K562 (cell line): ENCODE data around the gene FLII.

Source experiments
- POLR2AphosphoS5 ChIP-seq: IDR thresholded peaks from 2 replicates; pipeline ENCODE4 v1.6.1; 2011; ENCODE audit warnings: mild to moderate bottlenecking, low read depth, low read length, moderate library complexity; ENCODE audit not compliant: control insufficient read depth, insufficient read depth
- TF ChIP-seq, protein P1 (sequence below), 3 experiments: IDR thresholded peaks in 2 of 3; conservative IDR thresholded peaks in 1 of 3; 2 replicates each; pipeline ENCODE4 v1.5.1; 2011 to 2012; ENCODE audit warnings: low read length in 3 of 3, mild to moderate bottlenecking in 3 of 3, control low read depth in 2 of 3, improper control_type of control experiment in 1 of 3, inconsistent platforms in 1 of 3, low read depth in 1 of 3, mixed read lengths in 1 of 3, moderate library complexity in 1 of 3; ENCODE audit not compliant: insufficient read depth in 2 of 3

GRCh38 chr17:18241229-18241871 is 17.2 kb downstream of the FLII start:
- TF ChIP-seq, protein P1, sequence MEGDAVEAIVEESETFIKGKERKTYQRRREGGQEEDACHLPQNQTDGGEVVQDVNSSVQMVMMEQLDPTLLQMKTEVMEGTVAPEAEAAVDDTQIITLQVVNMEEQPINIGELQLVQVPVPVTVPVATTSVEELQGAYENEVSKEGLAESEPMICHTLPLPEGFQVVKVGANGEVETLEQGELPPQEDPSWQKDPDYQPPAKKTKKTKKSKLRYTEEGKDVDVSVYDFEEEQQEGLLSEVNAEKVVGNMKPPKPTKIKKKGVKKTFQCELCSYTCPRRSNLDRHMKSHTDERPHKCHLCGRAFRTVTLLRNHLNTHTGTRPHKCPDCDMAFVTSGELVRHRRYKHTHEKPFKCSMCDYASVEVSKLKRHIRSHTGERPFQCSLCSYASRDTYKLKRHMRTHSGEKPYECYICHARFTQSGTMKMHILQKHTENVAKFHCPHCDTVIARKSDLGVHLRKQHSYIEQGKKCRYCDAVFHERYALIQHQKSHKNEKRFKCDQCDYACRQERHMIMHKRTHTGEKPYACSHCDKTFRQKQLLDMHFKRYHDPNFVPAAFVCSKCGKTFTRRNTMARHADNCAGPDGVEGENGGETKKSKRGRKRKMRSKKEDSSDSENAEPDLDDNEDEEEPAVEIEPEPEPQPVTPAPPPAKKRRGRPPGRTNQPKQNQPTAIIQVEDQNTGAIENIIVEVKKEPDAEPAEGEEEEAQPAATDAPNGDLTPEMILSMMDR (IDR thresholded peaks at IDR 0.05 in 2 of 3, conservative IDR thresholded peaks at IDR 0.05 in 1 of 3; ENCODE audit: insufficient read depth in 2 of 3, low read depth in 1 of 3, low read length in 3 of 3): no peak
- no peak for TF ChIP-seq POLR2AphosphoS5
